ENCODE data around the gene SPANXN1.
"Not testable (repeated sequence)": the region's sequence is repeated elsewhere in the genome, so short reads cannot be mapped to it uniquely, and the experiment has no call there.

DNA sequence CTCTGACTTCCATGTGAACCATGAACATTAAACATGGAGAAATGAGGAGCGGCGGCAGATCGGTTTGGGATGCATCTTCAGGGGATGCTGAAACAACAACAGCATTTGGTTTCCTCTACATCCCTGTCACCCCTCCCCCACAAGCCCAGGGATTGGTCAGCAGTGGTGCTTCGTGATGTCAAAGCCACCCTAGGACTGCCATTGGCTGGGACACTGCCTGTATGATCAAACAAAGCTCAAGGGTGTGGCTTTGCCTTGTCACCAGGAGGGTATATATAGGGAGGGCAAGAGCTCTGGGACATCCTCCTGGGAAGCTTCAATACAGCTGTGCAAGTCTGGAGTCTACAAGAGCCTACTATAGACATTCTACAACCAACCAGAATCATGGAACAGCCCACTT lies at the start of gene SPANXN1:
- TF ChIP-seq GLIS3, ZNF8, SNAI2, ZC3H10, ZNF70, ISL1, ESRRG (CRISPR knock-in tag; IDR thresholded peaks at IDR 0.05): not testable (repeated sequence)
- TF ChIP-seq, protein P1, sequence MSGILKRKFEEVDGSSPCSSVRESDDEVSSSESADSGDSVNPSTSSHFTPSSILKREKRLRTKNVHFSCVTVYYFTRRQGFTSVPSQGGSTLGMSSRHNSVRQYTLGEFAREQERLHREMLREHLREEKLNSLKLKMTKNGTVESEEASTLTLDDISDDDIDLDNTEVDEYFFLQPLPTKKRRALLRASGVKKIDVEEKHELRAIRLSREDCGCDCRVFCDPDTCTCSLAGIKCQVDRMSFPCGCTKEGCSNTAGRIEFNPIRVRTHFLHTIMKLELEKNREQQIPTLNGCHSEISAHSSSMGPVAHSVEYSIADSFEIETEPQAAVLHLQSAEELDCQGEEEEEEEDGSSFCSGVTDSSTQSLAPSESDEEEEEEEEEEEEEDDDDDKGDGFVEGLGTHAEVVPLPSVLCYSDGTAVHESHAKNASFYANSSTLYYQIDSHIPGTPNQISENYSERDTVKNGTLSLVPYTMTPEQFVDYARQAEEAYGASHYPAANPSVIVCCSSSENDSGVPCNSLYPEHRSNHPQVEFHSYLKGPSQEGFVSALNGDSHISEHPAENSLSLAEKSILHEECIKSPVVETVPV (CRISPR knock-in tag; IDR thresholded peaks at IDR 0.05) = not testable (repeated sequence)

All from SK-N-SH treated with all-trans-retinoic acid at 6 μM for 48 hours (cell line).